GM18873 (cell line): ENCODE results near the gene TTC12.

Experiments
- ATAC-seq: cut with Tn5 transposase; IDR thresholded peaks from one replicate; pipeline ENCODE4 v1.9.1; 2021; ENCODE audit warnings: mild to moderate bottlenecking, moderate library complexity, moderate number of reproducible peaks; ENCODE audit not compliant: unreplicated experiment, low FRiP score

TTC12 gene

DNA sequence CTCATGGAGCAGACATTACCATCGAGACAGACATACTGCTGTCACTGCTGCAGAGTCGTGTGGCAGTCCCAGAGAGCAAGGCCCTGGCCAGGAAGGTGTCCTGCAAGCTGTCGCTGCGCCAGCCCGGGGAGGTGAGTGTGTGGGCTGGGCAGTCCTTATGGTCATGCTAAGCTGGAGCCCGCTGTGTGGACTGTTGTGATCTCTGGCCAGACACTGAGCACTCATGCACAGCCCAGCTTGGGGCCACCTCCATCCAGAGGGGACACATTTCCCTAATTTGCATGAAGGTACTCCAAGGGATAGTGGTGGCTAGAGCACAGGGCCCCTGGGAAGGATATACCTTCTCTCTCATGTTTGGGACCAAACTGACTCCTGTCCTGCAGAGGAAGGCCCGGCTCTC is 82.8 kb downstream of the TTC12 start:
- no peak for ATAC-seq

DNA sequence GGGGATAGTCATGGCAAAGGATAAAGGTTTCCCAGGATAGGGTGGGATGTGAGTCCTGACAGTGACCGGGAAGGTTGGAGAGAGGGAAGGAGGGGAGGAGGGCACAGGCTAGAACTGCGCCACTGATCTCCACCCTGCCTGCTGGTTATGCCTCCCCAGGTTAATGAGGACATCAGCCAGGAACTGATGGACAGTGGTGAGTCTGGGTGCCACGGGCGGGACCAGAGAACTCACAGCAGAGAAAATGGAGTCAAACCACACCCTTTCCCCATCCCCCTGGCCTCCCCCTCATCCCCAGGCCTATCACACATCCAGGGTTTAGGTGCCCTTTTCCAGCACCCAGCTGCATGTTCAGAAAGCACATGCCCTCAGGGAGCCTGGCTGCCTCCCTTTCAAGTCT is 83.4 kb downstream of the TTC12 start:
- ATAC-seq, result no peak

DNA sequence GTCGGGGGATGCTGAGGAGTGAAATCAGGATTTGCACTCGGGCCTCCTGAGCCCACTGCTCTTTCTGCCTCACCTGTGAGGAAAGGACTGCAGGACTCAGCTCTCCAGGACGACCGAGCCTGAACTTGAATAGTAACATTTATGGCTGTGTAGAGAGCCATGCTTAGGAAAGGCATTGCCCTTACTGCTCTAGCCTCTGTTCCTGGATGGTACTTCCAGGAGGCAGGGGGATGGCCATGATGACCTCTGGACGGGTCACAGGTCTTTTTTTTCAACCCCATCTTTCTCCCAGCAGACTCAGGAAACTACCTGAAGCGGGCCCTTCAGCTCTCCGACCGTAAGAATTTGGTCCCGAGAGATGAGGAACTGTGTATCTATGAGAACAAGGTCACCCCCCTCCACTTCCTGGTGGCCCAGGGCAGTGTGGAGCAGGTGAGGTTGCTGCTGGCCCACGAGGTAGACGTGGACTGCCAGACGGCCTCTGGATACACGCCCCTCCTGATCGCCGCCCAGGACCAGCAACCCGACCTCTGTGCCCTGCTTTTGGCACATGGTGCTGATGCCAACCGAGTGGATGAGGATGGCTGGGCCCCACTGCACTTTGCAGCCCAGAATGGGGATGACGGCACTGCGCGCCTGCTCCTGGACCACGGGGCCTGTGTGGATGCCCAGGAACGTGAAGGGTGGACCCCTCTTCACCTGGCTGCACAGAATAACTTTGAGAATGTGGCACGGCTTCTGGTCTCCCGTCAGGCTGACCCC is 84.5 kb downstream of the TTC12 start:
- ATAC-seq, result no peak

DNA sequence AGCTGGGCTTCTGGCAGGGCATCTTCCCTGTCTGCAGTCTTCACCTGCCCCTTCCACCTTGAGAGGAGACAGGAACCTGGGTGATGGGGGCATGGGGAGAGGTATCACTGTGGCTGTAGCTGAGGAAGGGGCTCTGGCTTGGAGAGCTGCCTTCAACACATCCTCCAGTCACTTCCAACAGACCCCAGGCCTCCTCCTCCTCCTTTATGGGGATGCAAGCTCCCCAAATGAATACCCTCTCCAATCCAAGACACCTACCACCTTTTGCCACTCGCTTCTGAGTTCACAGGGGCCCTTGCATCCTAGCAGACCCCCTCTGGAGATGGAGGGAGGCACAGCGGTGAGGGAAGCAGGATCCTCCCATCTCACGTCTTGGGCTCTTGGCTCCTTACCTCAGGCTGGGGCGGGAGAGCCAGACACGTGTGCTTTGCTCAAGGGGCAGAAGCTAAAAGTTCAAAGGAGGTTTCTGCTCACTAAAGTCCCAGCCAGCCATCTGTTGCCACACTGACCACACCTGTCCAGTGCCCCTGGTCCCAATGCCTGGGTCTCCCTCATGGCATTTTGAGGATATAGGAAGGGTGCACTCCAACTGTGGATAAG is 86.3 kb downstream of the TTC12 start:
- no peak for ATAC-seq

DNA sequence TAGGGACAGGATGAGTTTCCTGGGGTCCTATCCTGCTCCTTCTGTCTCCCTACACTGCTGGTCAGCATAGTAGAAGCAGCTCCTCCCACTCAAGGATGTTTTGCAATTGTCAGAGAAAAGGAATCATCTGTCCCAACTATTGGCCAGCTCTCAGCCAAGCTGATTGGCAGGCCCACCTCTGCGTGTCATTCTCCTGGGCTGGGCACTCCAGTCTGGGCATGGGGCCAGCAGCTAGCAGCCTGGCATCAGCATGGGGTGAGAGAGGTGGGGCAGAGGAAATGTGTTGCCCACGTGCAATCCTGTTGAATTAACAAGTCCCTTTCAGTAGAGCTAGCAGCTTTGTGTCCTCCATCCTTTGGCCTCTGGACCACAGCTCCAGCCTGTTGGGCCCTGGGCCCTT is 87.3 kb downstream of the TTC12 start:
- ATAC-seq, result no peak

DNA sequence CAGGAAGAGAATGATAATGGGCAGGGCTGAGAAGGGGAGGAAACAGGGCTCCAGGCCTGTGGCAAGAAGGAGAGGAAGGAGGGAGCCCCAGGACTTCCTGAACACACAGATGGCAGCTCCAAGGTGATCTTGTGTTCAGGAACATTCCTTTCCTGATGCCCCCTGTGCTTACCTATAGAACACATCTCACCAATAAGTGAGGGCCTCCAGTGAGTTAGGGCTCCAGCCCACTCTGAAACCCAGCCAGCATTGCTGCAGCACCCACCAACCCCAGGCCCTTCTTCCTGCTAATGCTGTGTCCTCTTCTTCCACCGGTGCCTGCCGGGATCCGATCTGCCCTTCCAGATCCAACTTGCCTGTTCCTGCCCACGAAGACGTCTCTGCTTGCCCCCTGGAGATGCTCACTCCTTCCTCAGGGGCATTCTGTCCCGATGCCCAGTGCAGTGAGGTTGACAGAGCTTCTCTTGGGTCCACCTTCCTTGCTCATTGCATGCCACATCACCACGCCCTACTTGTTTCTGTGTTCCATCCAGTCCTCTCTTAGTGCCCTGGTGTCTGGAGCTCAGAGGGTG is 90.6 kb downstream of the TTC12 start:
- ATAC-seq, result no peak

DNA sequence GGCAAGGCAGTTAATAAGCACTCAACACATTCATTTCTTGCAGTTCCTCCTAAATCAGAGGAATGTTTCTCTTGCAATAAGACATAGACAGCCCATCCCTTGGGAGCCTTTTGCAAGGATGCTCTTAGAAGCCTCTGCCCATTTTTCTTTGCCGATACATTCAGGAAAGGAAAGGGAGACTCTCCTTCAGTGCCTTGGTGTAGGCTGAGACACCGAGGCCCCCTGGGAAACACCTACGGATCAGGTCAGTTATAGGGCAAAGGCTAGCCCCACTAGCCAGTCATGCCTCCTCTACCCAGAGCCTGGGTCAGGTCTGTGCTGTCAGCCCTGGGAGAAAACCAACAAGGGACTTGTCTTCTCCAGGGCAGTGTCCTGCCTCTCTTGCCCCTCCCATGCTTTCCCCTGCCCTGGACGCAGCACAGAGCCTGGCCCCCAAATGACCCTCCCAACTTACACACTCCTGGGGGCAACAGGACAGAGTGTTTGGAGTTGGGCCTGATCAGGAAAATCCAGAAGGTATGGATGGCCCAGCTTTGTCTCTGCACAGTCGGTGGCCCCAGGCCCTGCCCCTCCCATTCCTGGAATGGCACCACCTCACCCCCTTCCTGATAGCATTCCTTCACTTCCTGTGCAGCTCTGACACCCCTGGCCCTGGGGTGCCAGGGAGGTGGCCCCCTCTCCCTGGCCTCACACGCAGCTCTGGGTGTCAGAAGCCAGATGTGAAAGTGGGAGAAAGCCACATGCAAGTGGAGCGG is 91.5 kb downstream of the TTC12 start:
- ATAC-seq, result no peak

DNA sequence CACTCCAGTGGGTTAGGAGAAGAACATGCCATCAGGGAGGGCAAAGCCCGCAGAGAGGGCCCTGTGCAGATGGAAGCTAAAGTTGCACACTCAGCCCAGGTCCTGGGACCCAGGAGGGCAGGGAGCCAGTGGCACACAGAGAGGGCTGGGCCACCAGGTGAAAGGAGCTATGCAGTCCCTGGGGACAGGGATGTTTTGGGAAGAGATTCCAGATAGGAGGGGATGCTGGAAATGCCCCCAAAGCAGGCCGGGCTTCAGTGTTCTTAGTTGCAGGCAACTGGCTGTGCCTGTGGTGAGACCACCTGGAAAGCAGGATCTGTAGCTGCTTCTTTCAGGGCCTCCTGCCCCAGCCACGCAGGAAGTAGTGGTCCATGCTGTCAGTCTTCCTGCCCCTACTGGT is 92.8 kb downstream of the TTC12 start:
- no peak for ATAC-seq

DNA sequence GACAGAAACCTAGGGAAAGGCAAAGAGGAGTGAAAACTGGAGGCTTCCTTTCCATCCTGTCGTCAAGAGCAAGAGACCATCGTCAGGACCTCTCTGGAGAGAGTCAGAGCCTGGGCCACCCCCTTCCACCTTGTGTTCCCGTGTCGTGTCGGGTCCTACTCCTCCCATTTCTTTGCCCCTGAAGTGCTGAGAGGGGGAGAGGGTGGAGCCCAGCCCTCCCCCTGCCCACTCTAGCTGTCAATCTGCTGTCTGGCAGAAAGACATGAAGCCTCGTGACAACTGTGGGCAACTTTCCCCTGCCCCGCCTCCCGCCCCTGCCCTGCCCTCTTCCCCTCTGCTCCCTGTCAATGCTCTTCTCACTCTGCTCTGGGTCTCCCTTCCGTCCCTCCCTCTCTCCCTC is 93.8 kb downstream of the TTC12 start:
- no peak for ATAC-seq

DNA sequence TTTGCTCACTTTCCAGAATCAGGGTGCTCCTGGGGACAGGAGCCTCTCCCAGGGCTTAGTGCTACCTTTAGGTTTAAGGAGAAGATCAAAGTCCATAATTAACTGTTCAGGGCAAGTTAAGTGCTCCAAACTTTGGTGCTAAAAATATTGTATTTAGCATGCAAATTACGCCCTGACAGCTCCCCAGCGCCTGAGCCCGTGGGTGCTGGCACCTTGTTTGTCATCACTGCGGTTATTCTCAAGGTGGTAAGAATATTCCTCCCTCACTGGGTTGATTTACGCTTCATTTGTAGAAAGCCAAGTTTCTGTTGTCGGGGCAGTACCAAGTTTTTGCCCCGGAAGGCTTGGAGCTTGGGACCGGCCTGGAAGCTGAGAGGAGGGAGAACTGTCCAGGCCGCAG is 94.5 kb downstream of the TTC12 start:
- no peak for ATAC-seq

DNA sequence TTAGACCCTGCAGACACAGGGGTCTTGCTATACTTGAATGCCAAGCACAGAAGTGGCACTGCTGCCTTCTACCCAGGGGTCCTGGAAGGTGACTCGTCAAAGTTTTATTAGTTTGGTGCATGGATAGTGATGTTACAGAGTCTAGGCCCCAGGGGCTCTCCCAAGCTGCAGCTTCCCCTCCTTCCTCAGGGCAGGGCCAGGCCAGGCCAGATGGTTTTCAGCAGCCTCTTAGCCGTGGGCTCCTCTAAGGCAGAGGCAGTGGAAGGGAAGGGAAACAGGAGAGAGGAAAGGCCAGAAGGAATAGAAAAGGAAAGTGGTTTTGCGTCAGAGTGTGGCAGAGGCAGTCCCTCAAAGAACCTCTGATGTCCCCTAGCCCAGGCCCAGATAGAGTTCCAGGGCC is 95.1 kb downstream of the TTC12 start:
- no peak for ATAC-seq

DNA sequence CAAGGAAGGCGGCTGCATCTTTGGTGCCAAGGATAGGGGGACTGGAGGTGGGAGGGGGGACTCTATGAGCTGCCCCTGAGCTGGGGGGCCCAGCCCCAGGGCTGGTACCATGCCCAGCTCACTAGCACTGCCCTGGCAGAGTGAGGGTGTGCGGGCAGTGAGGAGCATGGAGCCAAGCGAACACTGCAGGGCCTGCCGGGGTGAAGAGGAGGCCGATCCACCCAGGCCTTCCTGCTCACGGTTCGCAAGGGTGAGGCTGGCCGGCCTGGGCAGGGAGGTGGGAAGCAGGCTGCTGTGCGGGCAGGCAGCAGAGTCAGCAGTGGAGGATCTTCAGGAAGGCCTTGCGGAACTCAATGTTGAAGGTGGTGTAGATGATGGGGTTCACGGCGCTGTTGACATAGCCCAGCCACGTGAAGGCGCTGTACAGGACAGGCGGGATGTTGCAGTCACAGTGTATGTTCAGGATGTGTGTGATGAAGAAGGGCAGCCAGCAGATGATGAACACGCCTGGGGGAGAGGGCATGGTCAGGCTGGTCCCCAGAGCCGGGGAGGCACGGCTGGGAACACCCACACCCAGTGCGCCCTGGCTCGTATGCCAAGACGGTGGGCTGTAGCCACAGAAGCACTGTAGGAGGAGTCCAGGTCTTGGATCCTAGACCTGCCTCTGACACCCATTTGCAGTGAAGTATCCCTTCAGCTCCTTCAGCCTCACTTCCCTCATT is 96.2 kb downstream of the TTC12 start:
- no peak for ATAC-seq

DNA sequence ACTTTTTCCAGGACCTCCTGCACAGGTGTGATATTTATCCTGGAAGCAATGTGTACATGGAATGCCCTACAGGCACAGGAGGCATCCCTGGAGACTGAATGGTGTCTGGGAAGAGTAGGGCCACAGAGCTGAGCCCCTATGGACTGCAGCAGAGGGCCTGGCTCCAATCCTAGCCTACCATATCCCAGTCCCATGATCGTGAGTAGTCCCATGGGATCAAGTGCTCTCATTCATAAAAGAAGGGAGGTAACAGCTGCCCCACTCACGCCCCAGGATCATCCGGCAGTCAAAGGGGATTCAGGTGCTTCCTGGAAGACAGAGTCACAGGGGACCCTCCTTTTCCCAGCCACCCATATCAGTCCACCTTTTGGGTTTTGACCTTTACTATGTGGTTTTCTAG is 97.2 kb downstream of the TTC12 start:
- no peak for ATAC-seq

DNA sequence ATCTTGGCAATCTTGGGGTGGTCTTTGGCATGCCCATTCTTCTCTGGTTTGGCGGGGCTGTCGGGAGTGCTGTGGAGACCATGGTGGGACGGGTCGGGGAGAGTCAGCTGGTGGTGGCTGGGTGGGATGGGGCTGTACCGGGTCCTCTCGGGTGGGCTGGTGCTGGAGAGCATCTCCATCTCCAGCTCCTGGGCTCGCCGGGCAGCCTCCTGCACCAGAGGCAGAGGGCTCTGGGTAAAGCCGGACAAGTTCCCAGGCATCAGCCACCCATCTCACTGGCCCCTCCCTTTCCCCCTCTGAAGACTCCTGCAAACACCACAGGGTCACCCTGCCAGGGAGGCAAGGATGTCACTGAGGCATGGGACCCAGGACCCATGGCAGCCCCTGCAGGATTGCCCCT is 98.3 kb downstream of the TTC12 start:
- no peak for ATAC-seq

DNA sequence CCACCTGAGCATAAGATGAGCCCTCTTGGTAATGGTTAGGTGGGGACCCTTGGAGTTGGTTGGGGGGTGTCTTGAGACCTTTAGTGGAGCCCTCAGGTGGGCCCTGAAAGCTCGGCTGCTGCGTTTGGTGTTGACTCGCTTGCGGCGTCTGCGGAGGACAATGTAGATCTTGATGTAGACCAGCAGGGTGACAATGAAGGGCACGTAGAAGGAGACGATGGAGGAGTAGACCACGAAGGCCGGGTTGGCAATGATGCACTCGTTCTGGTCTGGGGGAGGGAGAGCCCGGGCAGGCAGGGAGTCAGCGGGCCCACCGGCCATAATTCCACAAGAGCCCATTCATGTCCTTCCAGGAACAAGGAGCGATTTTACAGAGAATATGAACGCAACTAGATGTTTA is 101.0 kb downstream of the TTC12 start:
- ATAC-seq, result no peak
